Measurements from ENCODE around the gene CCDC150.
"Not testable (repeated sequence)": the region's sequence is repeated elsewhere in the genome, so short reads cannot be mapped to it uniquely, and the experiment has no call there.

Gene CCDC150

GRCh38 chr2:196725882-196726281 is 86.4 kb downstream of the CCDC150 start:
- no peak for TF ChIP-seq GABPA (IDR thresholded peaks at IDR 0.05; ENCODE audit: low read depth)
- no peak for TF ChIP-seq CTCF (IDR thresholded peaks at IDR 0.05; ENCODE audit: insufficient read depth, low read length)
- no peak for TF ChIP-seq REST (IDR thresholded peaks at IDR 0.05; ENCODE audit: insufficient replicate concordance, low read depth)
- no peak for TF ChIP-seq SPI1 (IDR thresholded peaks at IDR 0.05; ENCODE audit: borderline replicate concordance, low read depth)
- TF ChIP-seq POLR2AphosphoS5 (IDR thresholded peaks at IDR 0.05; ENCODE audit: low read depth) = no peak
- H3K27ac ChIP-seq (replicated peaks) = no peak overlapping the region
- no peak overlapping the region for H3K4me3 ChIP-seq (replicated peaks; ENCODE audit: insufficient read depth, low read length)
- DNase-seq (ENCODE audit: low read depth in 1 of 2, low spot score in 1 of 2) = no peak
- no peaks in the 10 kb centered on the region for H3K27me3 ChIP-seq (ENCODE audit: insufficient read depth, poor library complexity, severe bottlenecking)

GRCh38 chr2:196729418-196729817 is 89.9 kb downstream of the CCDC150 start:
- no peak overlapping the region for H3K4me3 ChIP-seq (replicated peaks; ENCODE audit: insufficient read depth, low read length)
- no peak overlapping the region for H3K27ac ChIP-seq (replicated peaks)
- TF ChIP-seq REST (IDR thresholded peaks at IDR 0.05; ENCODE audit: insufficient replicate concordance, low read depth) (no peak), SPI1 (IDR thresholded peaks at IDR 0.05; ENCODE audit: borderline replicate concordance, low read depth) (no peak), POLR2AphosphoS5 (IDR thresholded peaks at IDR 0.05; ENCODE audit: low read depth) (no peak), CTCF (IDR thresholded peaks at IDR 0.05; ENCODE audit: insufficient read depth, low read length) (no peak), GABPA (IDR thresholded peaks at IDR 0.05; ENCODE audit: low read depth) (no peak)
- DNase-seq (ENCODE audit: low read depth in 1 of 2, low spot score in 1 of 2) = no peak
- H3K27me3 ChIP-seq (ENCODE audit: insufficient read depth, poor library complexity, severe bottlenecking) = no peaks in the 10 kb centered on the region

GRCh38 chr2:196736646-196737045 is 97.1 kb downstream of the CCDC150 start:
- H3K27me3 ChIP-seq (ENCODE audit: insufficient read depth, poor library complexity, severe bottlenecking); H3K27ac ChIP-seq (replicated peaks); H3K4me3 ChIP-seq (replicated peaks; ENCODE audit: insufficient read depth, low read length); DNase-seq (ENCODE audit: low read depth in 1 of 2, low spot score in 1 of 2): not testable (repeated sequence)

- no peak for TF ChIP-seq CTCF (IDR thresholded peaks at IDR 0.05; ENCODE audit: insufficient read depth, low read length)
- no peak for TF ChIP-seq REST (IDR thresholded peaks at IDR 0.05; ENCODE audit: insufficient replicate concordance, low read depth)
- no peak for TF ChIP-seq POLR2AphosphoS5 (IDR thresholded peaks at IDR 0.05; ENCODE audit: low read depth)
- no peak for TF ChIP-seq GABPA (IDR thresholded peaks at IDR 0.05; ENCODE audit: low read depth)
- no peak for DNase-seq (ENCODE audit: low read depth in 1 of 2, low spot score in 1 of 2)
- no peak overlapping the region for H3K27ac ChIP-seq (replicated peaks)
Observed at GRCh38 chr2:196737046-196737445, 97.5 kb downstream of the CCDC150 start.

More at GRCh38 chr2:196737046-196737445, 97.5 kb downstream of the CCDC150 start:
- Histone ChIP-seq H3K27me3 (ENCODE audit: insufficient read depth, poor library complexity, severe bottlenecking) (no peaks in the 10 kb centered on the region), H3K4me3 (replicated peaks; ENCODE audit: insufficient read depth, low read length) (no peak overlapping the region)

Data from HL-60 (cell line).